Panc1 (cell line): Measurements from ENCODE around the gene CFAP221. TPM values are rescaled to one million over a fixed set of nuclear protein-coding genes. Genes with fewer than 3 reads are reported as not detected.

Experiments used
- ATAC-seq: fragments of 200-7000 bp; cut with Tn5 transposase; 2 replicates; pipeline ENCODE4 v1.9.1; 2020; ENCODE audit warnings: mild to moderate bottlenecking, moderate library complexity
- BruUV-seq: library from RNA; stranded (reverse); fragments of 400-500 nt; replicated peaks from 2 replicates; lab custom pipeline; 2021; lab: Mats Ljungman, UMichigan
- CTCF ChIA-PET: fragments of 300-600 bp; sonication (Branson Sonifier 250); formaldehyde crosslinking; loops from one replicate; lab custom pipeline; 2022; ENCODE audit warnings: antibody characterized with exemption; lab: Charles Lee
- POLR2A ChIA-PET: fragments of 300-600 bp; sonication (Branson Sonifier 250); formaldehyde crosslinking; loops from one replicate; lab custom pipeline; 2022; ENCODE audit warnings: antibody characterized with exemption; lab: Charles Lee
- DNase-seq: peaks from one replicate; pipeline ENCODE4 v3.0.0-alpha.2; 2010; ENCODE audit warnings: low read depth, low spot score
- H3K27ac ChIP-seq: 2 replicates; pipeline ENCODE4 v1.5.1; 2011; ENCODE audit warnings: mild to moderate bottlenecking, low read length, inconsistent platforms
- H3K27me3 ChIP-seq: fragments of 200-500 bp; sonication (Bioruptor generic); 2 replicates; pipeline ENCODE4 v1.6.0; 2014; ENCODE audit warnings: low read length, inconsistent platforms; ENCODE audit not compliant: control insufficient read depth, insufficient read depth
- H3K36me3 ChIP-seq: fragments of 200-500 bp; sonication (Bioruptor generic); 2 replicates; pipeline ENCODE4 v1.5.1; 2014; ENCODE audit warnings: inconsistent platforms, mild to moderate bottlenecking, low read length, moderate library complexity; ENCODE audit not compliant: control insufficient read depth, insufficient read depth
- H3K4me1 ChIP-seq: 2 replicates; pipeline ENCODE4 v1.5.1; 2011; ENCODE audit warnings: inconsistent platforms, mild to moderate bottlenecking, low read length, moderate library complexity; ENCODE audit not compliant: control insufficient read depth, insufficient read depth
- H3K4me3 ChIP-seq, 2 experiments: 2 replicates each; pipeline ENCODE4 v1.5.1; 2011 to 2012; ENCODE audit warnings: low read depth in 2 of 2, low read length in 2 of 2, mild to moderate bottlenecking in 2 of 2, inconsistent platforms in 1 of 2, moderate library complexity in 1 of 2
- H3K9me3 ChIP-seq: fragments of 200-500 bp; sonication (Bioruptor generic); 2 replicates; pipeline ENCODE4 v1.5.1; 2014; ENCODE audit warnings: low read depth, mild to moderate bottlenecking, inconsistent platforms, low read length, moderate library complexity; ENCODE audit not compliant: control insufficient read depth, insufficient read depth
- POLR2AphosphoS5 ChIP-seq: IDR thresholded peaks from 2 replicates; pipeline ENCODE4 v1.6.1; 2012; ENCODE audit warnings: mild to moderate bottlenecking, low read depth, low read length, moderate library complexity
- SIN3A ChIP-seq: IDR thresholded peaks from 2 replicates; pipeline ENCODE4 v1.6.1; 2012; ENCODE audit warnings: low read depth, mild to moderate bottlenecking, low read length, moderate library complexity, borderline replicate concordance; ENCODE audit not compliant: insufficient read depth
- TCF7L2 ChIP-seq: IDR thresholded peaks from 2 replicates; pipeline ENCODE4 v1.6.1; 2011; ENCODE audit warnings: mild to moderate bottlenecking, low read depth, low read length, inconsistent platforms
- in situ Hi-C: cut with HindIII; loops from 2 replicates; pipeline ENCODE4 v1.10.0; 2016; ENCODE audit warnings: low sequenced_read_pairs, low pct_unique_long_range_greater_than_20kb
- intact Hi-C: fragments of 100-400 bp; cut with micrococcal nuclease; formaldehyde crosslinking; loops from one replicate; pipeline ENCODE4 v1.10.0; 2022; ENCODE audit not compliant: unreplicated experiment
- total RNA-seq: library from RNA; stranded (reverse); gene quantifications from one replicate; pipeline ENCODE4 v1.2.1, GENCODE V29; 2021; ENCODE audit not compliant: unreplicated experiment
- TF ChIP-seq, protein P1 (sequence below), 2 experiments: IDR thresholded peaks; 2 replicates each; pipeline ENCODE4 v1.6.1; 2011 to 2012; ENCODE audit warnings: low read depth in 2 of 2, control low read depth in 1 of 2, low read length in 1 of 2, mild to moderate bottlenecking in 1 of 2, moderate library complexity in 1 of 2; ENCODE audit not compliant: insufficient read depth in 1 of 2
- TF ChIP-seq, protein P2 (sequence below): fragments of 450-650 bp; IDR thresholded peaks from 2 replicates; pipeline ENCODE4 v1.5.1; 2017; ENCODE audit warnings: mild to moderate bottlenecking

CFAP221 gene
- total RNA-seq, 1 experiment from 2014 or later: not detected

DNA sequence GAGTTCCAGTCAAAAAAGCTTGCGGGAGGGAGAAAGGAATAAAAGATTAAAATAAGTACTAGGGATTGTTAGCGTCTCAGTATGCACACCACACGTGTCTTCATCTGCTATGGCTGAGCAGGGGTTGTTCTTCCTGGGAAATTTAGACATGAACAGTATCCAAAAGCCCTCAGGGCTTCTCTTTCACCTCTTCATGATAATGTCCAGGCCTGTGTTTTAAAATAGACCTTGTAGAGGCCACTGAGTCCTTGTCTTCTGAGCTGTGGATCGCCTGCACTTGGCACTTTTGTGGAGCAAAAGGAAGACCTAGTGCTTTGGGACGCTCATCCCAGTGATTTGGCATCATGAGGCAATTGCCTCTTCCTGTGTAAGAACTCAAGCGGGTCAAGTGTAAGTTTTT, 52.4 kb downstream of the CFAP221 start:
- intact Hi-C loops: no loop called here
- Histone ChIP-seq H3K27me3 (peaks cover 7% of the 10 kb centered on the region; the same call in 1 of the 2 replicates), H3K27ac (no peak overlapping the region), H3K4me1 (no peaks in the 10 kb centered on the region), H3K9me3 (no peaks in the 10 kb centered on the region), H3K4me3 (no peak overlapping the region), H3K36me3 (no peaks in the 10 kb centered on the region)
- DNase-seq: no peak
- POLR2A ChIA-PET: no interaction called here
- in situ Hi-C loops: no loop called here
- CTCF ChIA-PET: no interaction called here
- no TSS peak for BruUV-seq
- TF ChIP-seq, protein P1, sequence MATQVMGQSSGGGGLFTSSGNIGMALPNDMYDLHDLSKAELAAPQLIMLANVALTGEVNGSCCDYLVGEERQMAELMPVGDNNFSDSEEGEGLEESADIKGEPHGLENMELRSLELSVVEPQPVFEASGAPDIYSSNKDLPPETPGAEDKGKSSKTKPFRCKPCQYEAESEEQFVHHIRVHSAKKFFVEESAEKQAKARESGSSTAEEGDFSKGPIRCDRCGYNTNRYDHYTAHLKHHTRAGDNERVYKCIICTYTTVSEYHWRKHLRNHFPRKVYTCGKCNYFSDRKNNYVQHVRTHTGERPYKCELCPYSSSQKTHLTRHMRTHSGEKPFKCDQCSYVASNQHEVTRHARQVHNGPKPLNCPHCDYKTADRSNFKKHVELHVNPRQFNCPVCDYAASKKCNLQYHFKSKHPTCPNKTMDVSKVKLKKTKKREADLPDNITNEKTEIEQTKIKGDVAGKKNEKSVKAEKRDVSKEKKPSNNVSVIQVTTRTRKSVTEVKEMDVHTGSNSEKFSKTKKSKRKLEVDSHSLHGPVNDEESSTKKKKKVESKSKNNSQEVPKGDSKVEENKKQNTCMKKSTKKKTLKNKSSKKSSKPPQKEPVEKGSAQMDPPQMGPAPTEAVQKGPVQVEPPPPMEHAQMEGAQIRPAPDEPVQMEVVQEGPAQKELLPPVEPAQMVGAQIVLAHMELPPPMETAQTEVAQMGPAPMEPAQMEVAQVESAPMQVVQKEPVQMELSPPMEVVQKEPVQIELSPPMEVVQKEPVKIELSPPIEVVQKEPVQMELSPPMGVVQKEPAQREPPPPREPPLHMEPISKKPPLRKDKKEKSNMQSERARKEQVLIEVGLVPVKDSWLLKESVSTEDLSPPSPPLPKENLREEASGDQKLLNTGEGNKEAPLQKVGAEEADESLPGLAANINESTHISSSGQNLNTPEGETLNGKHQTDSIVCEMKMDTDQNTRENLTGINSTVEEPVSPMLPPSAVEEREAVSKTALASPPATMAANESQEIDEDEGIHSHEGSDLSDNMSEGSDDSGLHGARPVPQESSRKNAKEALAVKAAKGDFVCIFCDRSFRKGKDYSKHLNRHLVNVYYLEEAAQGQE (IDR thresholded peaks at IDR 0.05; ENCODE audit: insufficient read depth in 1 of 2, low read depth in 2 of 2, low read length in 1 of 2): no peak
- no peak for TF ChIP-seq TCF7L2
- TF ChIP-seq, protein P2, sequence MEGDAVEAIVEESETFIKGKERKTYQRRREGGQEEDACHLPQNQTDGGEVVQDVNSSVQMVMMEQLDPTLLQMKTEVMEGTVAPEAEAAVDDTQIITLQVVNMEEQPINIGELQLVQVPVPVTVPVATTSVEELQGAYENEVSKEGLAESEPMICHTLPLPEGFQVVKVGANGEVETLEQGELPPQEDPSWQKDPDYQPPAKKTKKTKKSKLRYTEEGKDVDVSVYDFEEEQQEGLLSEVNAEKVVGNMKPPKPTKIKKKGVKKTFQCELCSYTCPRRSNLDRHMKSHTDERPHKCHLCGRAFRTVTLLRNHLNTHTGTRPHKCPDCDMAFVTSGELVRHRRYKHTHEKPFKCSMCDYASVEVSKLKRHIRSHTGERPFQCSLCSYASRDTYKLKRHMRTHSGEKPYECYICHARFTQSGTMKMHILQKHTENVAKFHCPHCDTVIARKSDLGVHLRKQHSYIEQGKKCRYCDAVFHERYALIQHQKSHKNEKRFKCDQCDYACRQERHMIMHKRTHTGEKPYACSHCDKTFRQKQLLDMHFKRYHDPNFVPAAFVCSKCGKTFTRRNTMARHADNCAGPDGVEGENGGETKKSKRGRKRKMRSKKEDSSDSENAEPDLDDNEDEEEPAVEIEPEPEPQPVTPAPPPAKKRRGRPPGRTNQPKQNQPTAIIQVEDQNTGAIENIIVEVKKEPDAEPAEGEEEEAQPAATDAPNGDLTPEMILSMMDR: no peak
- no peak for TF ChIP-seq SIN3A
- TF ChIP-seq POLR2AphosphoS5: no peak
- ATAC-seq: no peak

DNA sequence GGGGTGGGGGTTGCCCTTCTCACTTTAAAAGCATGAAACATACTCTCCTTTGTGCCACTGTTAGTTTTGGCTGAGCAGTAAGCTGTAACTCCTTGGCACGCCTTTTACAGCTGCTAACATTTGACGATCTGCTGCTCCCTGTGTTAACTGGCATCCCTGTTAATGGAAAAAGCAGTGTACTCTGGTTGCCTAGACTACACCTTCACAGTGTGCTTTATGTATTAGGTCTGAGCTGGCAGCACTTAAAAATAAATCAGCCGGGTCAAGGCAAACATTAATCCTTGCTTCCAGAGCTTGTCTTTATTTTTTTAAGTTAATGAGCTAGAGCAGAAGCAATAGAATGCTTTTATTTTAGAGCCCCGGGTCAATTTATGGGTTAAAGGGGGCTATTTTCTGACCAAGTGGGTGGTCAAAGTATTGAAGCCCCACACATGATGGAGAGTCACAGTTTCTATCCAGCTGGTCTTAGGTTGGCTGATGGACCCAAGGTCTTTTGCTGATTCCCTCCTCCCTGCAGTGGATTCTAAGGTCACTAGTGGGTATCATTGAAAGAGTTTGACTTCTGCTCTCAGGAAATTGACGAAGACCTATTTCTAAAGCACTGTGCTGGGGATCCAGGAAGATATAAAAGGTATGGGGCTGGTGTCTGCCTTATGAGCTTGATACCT, 54.5 kb downstream of the CFAP221 start:
- ATAC-seq (no peak), DNase-seq (no peak)
- no peak overlapping the region for H3K4me3 ChIP-seq
- no peaks in the 10 kb centered on the region for H3K27me3 ChIP-seq
- H3K36me3 ChIP-seq: no peaks in the 10 kb centered on the region
- CTCF ChIA-PET: no interaction called here
- H3K4me1 ChIP-seq: no peaks in the 10 kb centered on the region
- TF ChIP-seq SIN3A (no peak), POLR2AphosphoS5 (no peak), TCF7L2 (no peak)
- TF ChIP-seq, protein P1 (IDR thresholded peaks at IDR 0.05; ENCODE audit: insufficient read depth in 1 of 2, low read depth in 2 of 2, low read length in 1 of 2): no peak
- TF ChIP-seq, protein P2: no peak
- POLR2A ChIA-PET: no interaction called here
- no peak overlapping the region for H3K27ac ChIP-seq
- intact Hi-C loops (no loop called here), in situ Hi-C loops (no loop called here)
- no TSS peak for BruUV-seq
- H3K9me3 ChIP-seq: no peaks in the 10 kb centered on the region
